ACC112 (cell line): ENCODE results near the gene IRF7.

Source experiments
- H2AFZ ChIP-seq: fragments of 200-600 bp; sonication (generic); one replicate; pipeline ENCODE4 v1.6.0; 2017; ENCODE audit warnings: antibody characterized with exemption, low read length; ENCODE audit not compliant: unreplicated experiment
- H3K27ac ChIP-seq: fragments of 200-600 bp; sonication (generic); 2 replicates; pipeline ENCODE4 v1.5.1; 2014; ENCODE audit warnings: low read depth, mild to moderate bottlenecking, antibody characterized with exemption, low read length, moderate library complexity
- H3K27me3 ChIP-seq: fragments of 200-600 bp; sonication (generic); 2 replicates; pipeline ENCODE4 v1.6.1; 2014; ENCODE audit warnings: mild to moderate bottlenecking, antibody characterized with exemption, low read length, moderate library complexity, mixed read lengths; ENCODE audit not compliant: insufficient read depth
- H3K36me3 ChIP-seq: fragments of 200-600 bp; sonication (generic); 2 replicates; pipeline ENCODE4 v1.6.1; 2016; ENCODE audit warnings: mild to moderate bottlenecking, antibody characterized with exemption, low read length, moderate library complexity, mixed read lengths; ENCODE audit not compliant: insufficient read depth
- H3K4me1 ChIP-seq: fragments of 200-600 bp; sonication (generic); one replicate; pipeline ENCODE4 v1.6.1; 2016; ENCODE audit warnings: low read length, mixed read lengths; ENCODE audit not compliant: insufficient read depth, unreplicated experiment, control insufficient read depth
- H3K4me3 ChIP-seq: fragments of 200-600 bp; sonication (generic); 2 replicates; pipeline ENCODE4 v1.5.1; 2014; ENCODE audit warnings: mild to moderate bottlenecking, low read depth, low read length
- H3K79me2 ChIP-seq: fragments of 200-600 bp; sonication (generic); one replicate; pipeline ENCODE4 v1.6.0; 2016; ENCODE audit warnings: low read length; ENCODE audit not compliant: control insufficient read depth, unreplicated experiment, insufficient read depth

The IRF7 gene

DNA sequence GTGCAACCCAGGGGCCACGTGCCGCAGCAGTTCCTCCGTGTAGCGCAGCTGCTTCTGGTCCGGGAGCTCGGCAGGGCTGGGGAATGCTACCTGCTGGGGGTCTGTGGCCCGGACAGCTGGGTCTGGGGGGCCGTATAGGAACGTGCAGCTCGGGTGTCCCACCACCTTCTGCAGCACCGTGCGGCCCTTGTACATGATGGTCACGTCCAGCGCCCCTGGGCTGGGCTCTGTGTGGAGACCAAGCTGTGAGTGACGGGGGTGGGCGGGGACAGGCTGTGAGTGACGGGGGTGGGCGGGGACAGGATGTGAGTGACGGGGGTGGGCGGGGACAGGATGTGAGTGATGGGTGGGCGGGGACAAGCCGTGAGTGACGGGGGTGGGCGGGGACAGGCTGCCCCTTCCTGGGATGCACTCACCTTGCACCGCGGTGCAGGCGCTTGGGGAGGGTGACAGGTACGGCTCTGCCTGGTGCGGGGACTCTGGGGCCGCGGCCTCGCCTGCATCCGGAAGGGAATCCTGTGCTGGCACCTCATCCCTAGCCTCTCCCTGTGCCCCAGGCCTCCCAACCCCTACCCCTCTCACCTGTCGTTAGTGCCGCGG is 2.3 kb downstream of the IRF7 start:
- peak overlapping the region; percentile 93; the same call in 1 of the 2 replicates for H3K27ac ChIP-seq
- peaks cover 22% of the 10 kb centered on the region for H3K79me2 ChIP-seq
- H3K27me3 ChIP-seq = no peaks in the 10 kb centered on the region
- H2AFZ ChIP-seq = no peak overlapping the region
- H3K36me3 ChIP-seq = peaks cover 26% of the 10 kb centered on the region; the same call in 1 of the 2 replicates
- peak overlapping the region; percentile 99 for H3K4me3 ChIP-seq
- H3K4me1 ChIP-seq = peaks cover 25% of the 10 kb centered on the region

DNA sequence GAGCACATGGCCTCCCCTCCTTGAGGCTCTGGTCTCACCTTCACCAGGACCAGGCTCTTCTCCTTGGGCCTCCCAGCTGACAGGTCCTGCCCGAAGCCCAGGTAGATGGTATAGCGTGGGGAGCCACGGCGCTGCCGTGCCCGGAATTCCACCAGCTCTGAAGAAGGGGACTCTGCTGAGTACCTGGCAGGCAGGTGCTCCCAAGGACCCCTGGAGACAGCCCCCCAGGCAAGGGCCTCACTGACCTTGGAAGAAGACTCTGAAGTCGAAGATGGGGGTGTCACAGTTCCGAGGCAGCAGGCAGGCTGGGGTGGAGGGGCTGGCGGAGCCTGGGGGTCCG is 2.8 kb downstream of the IRF7 start:
- Histone ChIP-seq H3K36me3 (peaks cover 26% of the 10 kb centered on the region; the same call in 1 of the 2 replicates), H3K79me2 (peaks cover 23% of the 10 kb centered on the region), H3K27ac (peak overlapping the region; percentile 26; the same call in 1 of the 2 replicates), H3K4me1 (peaks cover 25% of the 10 kb centered on the region), H2AFZ (no peak overlapping the region), H3K27me3 (no peaks in the 10 kb centered on the region), H3K4me3 (no peak overlapping the region)

DNA sequence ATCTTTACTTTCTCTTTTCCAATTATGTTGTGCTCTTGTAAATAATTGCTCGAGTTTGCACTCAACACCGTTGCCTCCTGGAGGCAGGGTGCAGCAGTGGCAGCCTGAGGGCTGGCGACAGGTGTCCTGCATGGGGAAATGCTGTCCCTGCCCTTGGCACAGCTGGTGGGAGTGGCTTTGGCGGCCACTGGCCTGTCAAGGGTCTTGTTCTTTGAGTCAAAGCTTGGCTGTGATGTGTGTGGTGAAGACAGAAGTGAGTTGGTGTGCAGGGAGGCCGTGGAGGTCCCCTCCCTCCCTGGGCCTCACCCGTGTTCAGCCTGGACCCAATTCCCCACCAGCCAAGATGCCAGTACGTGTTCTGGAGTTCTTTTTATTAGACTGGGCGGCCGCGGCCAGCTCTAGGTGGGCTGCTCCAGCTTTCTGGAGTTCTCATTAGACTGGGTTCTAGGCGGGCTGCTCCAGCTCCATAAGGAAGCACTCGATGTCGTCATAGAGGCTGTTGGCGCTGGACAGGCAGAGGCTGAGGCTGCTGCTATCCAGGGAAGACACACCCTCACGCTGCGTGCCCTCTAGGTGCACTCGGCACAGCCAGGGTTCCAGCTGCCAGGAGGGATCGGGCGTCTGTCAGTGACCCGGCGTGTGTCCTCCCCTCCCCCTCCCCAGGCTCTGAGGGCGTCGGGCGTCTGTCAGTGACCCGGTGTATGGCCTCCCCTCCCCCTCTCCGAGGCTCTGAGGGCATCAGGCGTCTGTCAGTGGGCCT is 3.4 kb downstream of the IRF7 start:
- H2AFZ ChIP-seq = no peak overlapping the region
- H3K36me3 ChIP-seq = peaks cover 26% of the 10 kb centered on the region; the same call in 1 of the 2 replicates
- H3K27ac ChIP-seq = no peak overlapping the region
- H3K79me2 ChIP-seq = peaks cover 23% of the 10 kb centered on the region
- peaks cover 25% of the 10 kb centered on the region for H3K4me1 ChIP-seq
- H3K4me3 ChIP-seq = no peak overlapping the region
- no peaks in the 10 kb centered on the region for H3K27me3 ChIP-seq

DNA sequence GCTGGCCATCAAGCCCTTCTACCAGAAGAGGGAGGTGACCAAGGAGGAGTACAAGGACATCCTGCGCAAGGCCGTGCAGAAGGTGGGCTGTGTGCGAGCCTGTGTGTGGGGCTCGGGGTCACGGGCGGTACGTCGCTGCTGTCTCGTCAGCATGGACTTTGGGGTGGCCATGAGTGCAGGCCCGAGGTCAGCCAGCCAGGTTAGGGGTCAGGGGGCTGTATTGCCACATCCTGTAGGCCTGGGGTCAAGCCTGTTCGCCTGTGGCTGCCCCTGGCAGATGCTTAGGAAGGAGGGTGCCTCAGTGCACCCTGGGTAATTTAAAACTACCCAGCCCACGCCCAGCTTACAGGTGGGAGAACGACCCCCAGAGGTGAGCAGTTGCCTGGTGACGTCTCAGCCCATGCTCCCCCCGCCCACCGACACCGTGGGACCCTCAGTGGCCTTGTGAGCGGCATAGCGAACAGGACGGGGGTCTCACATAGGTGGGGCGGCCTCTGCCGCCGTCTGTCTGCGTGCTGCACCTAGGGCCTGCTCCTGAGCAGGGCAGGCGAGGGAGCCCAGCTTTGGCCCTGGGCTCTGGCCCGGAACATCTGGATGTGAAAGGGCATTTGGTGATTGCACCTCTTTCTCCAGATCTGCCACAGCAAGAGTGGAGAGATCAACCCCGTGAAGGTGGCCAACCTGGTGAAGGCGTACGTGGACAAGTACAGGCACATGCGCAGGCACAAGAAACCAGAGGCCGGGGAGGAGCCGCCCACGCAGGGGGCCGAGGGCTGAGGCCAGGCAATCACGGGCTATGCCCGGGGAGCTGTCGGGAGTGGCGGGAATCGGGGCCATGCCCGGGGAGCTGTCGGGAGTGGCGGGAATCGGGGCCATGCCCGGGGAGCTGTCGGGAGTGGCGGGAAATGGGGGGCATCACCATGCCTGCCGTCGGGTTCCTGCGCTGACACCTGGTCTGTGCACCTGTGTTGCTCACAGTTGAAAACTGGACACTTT is 4.5 kb downstream of the IRF7 start:
- H3K79me2 ChIP-seq = peaks cover 23% of the 10 kb centered on the region
- H3K36me3 ChIP-seq = peaks cover 34% of the 10 kb centered on the region; the same call in 1 of the 2 replicates
- no peaks in the 10 kb centered on the region for H3K27me3 ChIP-seq
- no peak overlapping the region for H3K27ac ChIP-seq
- H3K4me1 ChIP-seq = peaks cover 24% of the 10 kb centered on the region
- H2AFZ ChIP-seq = no peak overlapping the region
- H3K4me3 ChIP-seq = no peak overlapping the region

DNA sequence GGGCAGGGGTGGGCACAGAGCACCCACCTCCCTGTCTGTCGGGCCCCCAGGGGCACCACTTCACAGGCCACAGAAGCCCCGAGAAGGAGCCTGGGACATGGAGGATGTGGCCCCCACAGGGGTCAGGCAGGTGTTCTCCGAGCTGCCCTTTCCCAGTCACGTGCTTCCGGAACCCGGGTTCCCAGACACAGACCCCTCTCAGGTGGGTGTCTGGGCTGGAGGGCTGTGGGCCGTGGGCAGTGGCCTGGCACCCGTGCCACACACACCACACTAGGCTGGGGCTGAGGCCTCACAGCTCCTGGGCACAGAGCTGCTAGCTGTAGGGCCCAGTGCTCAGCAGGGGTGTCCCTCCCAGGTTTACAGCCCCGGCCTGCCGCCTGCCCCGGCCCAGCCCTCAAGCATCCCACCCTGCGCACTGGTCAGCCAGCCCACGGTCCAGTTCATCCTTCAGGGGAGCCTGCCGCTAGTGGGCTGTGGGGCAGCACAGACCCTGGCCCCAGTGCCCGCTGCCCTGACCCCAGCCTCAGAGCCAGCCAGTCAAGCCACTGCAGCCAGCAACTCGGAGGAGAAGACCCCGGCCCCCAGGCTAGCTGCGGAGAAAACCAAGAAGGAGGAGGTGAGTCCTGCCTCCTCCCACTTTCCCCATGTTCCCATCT is 5.5 kb downstream of the IRF7 start:
- H3K4me3 ChIP-seq = no peak overlapping the region

DNA sequence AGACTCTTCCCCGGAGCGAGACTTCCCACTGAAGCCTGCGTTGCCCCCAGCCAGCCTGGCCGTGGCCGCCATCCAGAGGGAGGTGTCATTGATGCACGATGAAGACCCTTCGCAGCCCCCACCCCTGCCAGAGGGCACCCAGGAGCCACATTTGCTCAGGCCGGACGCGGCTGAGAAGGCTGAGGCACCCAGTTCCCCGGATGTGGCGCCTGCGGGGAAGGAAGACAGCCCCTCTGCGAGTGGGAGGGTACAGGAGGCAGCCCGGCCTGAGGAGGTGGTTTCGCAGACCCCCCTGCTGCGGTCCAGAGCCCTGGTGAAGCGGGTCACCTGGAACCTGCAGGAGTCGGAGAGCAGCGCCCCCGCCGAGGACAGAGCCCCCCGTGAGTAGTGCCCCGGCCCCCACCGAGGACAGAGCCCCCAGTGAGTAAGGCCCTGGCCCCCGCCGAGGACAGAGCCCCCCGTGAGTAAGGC is 6.4 kb downstream of the IRF7 start:
- H3K27me3 ChIP-seq = no peaks in the 10 kb centered on the region
- no peak overlapping the region for H3K4me3 ChIP-seq
- peaks cover 13% of the 10 kb centered on the region for H3K79me2 ChIP-seq
- peaks cover 27% of the 10 kb centered on the region; the same call in 1 of the 2 replicates for H3K36me3 ChIP-seq
- no peak overlapping the region for H2AFZ ChIP-seq
- H3K4me1 ChIP-seq = peaks cover 13% of the 10 kb centered on the region
- H3K27ac ChIP-seq = no peak overlapping the region

More for the DNA sequence above, 5.5 kb downstream of the IRF7 start:
- Histone ChIP-seq H3K36me3 (peaks cover 36% of the 10 kb centered on the region; the same call in 1 of the 2 replicates), H3K4me1 (peaks cover 21% of the 10 kb centered on the region), H3K27ac (no peak overlapping the region), H3K27me3 (no peaks in the 10 kb centered on the region), H3K79me2 (peaks cover 22% of the 10 kb centered on the region), H2AFZ (no peak overlapping the region)

DNA sequence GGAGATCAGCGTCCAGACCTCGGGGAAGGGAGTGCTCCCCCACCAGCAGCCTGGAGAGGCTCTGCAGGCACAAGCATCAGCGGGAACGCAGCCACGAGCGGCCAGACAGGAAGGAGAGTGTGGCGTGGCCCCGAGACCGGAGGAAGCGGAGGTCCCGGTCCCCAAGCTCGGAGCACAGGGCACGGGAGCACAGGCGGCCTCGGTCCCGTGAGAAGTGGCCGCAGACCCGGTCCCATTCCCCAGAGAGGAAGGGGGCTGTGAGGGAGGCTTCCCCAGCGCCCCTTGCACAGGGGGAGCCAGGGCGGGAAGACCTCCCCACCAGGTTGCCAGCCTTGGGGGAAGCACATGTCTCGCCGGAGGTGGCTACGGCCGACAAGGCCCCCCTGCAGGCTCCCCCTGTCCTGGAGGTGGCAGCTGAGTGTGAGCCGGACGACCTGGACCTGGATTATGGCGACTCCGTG is 6.9 kb downstream of the IRF7 start:
- peaks cover 8% of the 10 kb centered on the region for H3K4me1 ChIP-seq
- H3K27ac ChIP-seq = no peak overlapping the region
- no peak overlapping the region for H2AFZ ChIP-seq
- H3K4me3 ChIP-seq = no peak overlapping the region
- H3K27me3 ChIP-seq = no peaks in the 10 kb centered on the region
- H3K36me3 ChIP-seq = peaks cover 27% of the 10 kb centered on the region; the same call in 1 of the 2 replicates
- H3K79me2 ChIP-seq = peaks cover 7% of the 10 kb centered on the region

DNA sequence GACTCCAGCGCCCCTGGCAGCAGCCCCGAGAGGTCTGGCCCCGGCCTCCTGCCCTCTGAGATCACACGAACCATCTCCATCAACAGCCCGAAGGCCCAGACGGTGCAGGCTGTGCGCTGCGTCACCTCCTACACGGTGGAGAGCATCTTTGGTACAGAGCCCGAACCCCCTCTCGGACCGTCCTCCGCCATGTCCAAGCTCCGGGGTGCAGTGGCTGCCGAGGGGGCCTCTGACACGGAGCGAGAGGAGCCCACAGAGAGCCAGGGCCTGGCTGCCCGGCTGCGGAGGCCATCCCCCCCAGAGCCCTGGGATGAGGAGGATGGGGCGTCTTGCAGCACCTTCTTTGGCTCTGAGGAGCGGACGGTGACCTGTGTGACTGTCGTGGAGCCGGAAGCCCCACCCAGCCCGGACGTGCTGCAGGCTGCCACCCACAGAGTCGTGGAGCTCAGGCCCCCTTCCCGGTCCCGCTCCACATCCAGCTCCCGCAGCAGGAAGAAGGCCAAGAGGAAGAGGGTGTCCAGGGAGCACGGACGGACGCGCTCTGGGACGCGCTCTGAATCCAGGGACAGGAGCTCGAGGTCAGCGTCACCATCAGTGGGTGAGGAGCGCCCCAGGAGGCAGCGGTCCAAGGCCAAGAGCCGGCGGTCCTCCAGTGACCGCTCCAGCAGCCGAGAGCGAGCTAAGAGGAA is 7.6 kb downstream of the IRF7 start:
- H3K4me3 ChIP-seq = no peak overlapping the region
- no peaks in the 10 kb centered on the region for H3K27me3 ChIP-seq
- no peak overlapping the region for H2AFZ ChIP-seq
- peaks cover 23% of the 10 kb centered on the region; the same call in 1 of the 2 replicates for H3K36me3 ChIP-seq
- H3K4me1 ChIP-seq = peaks cover 4% of the 10 kb centered on the region
- H3K27ac ChIP-seq = no peak overlapping the region
- H3K79me2 ChIP-seq = peaks cover 5% of the 10 kb centered on the region

DNA sequence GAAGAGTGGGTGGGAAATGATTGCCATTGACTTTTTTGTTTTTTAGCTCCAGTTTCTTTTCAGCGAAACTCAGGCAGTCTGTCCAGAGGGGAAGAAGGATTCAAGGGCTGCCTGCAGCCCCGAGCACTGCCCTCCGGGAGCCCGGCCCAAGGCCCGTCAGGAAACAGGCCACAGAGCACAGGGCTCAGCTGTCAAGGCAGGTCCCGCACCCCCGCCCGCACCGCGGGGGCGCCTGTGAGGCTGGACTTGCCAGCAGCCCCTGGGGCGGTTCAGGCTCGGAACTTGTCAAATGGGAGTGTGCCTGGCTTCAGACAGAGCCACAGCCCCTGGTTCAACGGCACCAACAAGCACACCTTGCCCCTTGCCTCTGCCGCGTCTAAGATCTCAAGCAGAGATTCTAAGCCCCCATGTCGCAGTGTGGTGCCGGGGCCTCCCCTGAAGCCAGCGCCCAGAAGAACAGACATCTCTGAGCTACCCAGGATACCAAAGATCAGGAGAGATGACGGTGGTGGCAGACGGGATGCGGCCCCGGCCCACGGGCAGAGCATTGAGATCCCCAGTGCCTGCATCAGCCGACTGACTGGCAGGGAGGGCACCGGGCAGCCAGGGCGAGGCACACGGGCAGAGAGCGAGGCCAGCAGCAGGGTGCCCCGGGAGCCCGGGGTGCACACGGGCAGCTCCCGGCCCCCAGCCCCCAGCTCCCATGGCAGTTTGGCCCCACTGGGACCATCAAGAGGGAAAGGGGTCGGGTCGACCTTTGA is 8.6 kb downstream of the IRF7 start:
- peaks cover 5% of the 10 kb centered on the region for H3K79me2 ChIP-seq
- H2AFZ ChIP-seq = no peak overlapping the region
- peaks cover 21% of the 10 kb centered on the region; the same call in 1 of the 2 replicates for H3K36me3 ChIP-seq
- H3K27me3 ChIP-seq = no peaks in the 10 kb centered on the region
- H3K27ac ChIP-seq = no peak overlapping the region
- no peak overlapping the region for H3K4me3 ChIP-seq
- no peaks in the 10 kb centered on the region for H3K4me1 ChIP-seq
